Head of caudate nucleus (tissue), 42 donors: Measurements from ENCODE around the gene JRKL.

Experiments
- DNase-seq, 42 donors: peaks; one replicate each; pipeline versions ENCODE4 v3.0.0 to v3.0.0-alpha.2; 2020 to 2021; ENCODE audit warnings: mixed read lengths in 7 of 42
- intact Hi-C: fragments of 100-400 bp; cut with DNase I; formaldehyde crosslinking; loops from one replicate; pipeline ENCODE4 v1.15.0; 2022

The JRKL gene

DNA sequence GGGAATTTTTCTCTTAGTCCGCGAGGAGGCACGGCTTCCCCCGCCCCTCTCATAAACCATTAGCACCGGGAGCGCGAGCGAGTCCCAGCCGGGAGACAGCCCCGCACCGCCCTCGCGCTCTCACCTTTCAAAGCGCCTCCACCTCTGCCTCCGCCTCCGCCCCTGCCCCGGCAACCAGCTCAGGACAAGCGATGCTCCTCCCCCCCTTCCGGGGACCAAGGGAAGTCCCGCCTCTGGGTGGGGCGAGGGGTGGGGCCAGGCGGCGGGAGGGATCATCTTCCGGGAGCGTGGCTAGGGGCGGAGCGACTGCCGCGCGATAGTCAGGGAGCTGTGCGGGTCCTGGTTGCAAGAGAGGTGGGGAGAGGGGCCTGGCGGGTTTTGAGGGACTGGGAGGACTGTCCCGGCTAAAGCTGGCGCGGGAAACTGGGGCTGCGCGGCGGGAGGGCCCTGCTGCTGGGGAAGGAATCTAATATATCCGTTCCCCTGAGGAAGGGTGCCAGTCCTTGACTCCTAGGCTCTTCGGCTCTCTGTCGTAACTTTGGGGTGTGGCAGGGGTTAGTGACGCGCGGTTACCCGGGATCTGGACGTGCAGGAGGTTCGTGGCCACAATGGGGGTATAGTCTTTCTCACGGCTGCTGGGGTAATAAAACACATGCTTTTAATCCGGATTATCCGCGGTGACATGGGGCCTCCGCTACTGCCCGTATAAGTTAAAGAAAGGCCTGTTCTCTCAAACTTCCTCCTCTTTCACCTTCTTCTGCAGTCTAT is at the start of gene JRKL, which contains the start of gene CCDC82:
Gene JRKL (plus strand): TSS at position 294 of the 768 bp plus-strand sequence. CDS start 637 bp downstream, outside the sequence.
Gene CCDC82 (minus strand): TSS at position 193 of the 768 bp plus-strand sequence. CDS start 5,165 bp downstream, outside the sequence.
- intact Hi-C loops = loop anchor here (10.0 kb wide), 1 partner anchor 555 kb away; no protein-coding TSS in a partner anchor
- peak; percentile 91 to 99 (median 98) for DNase-seq

DNA sequence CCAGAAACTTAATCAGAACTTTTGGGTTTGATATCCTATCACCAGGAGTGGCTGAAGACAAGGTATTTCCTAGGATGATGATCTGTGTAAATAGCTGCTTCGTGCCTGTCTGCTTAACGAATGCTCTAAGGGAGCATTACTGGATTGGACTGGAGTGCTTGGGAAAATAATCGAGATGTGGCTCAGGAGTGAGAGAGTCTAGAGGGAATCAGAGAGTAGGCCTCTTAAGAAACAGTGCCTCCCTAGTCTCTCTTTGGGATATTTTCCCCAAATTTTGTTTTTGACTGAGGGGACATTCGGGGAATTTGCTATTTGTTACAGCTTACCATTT is 49.3 kb upstream of the JRKL start:
- intact Hi-C loops = loop anchor here (5.0 kb wide), 2 partner anchors 98 to 288 kb away; no protein-coding TSS in a partner anchor

DNA sequence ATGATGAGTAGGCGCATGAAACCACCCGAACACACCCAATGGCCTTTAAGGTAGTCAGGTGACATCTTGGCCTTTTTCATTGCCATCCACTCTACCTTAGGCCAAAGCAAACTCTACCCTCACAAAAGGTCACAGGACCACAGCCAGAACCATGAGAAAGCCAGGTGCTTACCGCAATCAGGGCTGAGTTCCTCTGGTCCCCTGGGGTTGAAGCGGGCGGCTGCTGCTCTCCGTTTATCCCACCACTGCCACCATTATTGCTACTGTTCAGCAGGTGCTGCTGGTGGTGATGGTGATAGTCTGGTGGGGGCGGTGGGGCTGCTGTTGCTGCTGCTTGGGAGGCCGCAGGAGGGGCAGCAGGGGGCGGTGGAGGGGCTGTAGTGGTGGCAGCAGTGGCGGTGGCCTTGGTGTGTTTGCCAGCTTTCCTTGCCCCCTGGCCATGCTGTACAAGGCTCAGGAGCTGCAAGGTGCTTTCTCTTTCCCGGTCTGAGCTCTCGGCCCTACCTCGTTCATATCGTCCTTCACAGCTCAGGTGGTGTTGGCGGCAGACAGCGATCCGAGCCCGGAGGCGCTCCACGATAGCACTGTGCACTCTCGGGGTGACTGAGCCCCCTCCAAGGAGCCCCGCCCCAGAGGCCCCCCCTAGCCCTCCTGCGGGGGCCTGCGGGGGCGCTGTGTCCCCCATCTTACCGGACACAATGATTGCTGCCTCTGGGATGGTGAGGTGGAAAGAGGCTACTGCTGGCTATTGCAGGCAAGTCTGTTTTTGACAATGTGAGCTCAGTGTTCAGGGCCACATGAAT is 48.4 kb upstream of the JRKL start:
- intact Hi-C loops = loop anchor here (5.0 kb wide), 2 partner anchors 99 to 289 kb away; no protein-coding TSS in a partner anchor
- DNase-seq = peak in 39 of 42 donors; percentile 21 to 77 (median 53)

More for the DNA sequence above, 49.3 kb upstream of the JRKL start:
- no peak for DNase-seq

DNA sequence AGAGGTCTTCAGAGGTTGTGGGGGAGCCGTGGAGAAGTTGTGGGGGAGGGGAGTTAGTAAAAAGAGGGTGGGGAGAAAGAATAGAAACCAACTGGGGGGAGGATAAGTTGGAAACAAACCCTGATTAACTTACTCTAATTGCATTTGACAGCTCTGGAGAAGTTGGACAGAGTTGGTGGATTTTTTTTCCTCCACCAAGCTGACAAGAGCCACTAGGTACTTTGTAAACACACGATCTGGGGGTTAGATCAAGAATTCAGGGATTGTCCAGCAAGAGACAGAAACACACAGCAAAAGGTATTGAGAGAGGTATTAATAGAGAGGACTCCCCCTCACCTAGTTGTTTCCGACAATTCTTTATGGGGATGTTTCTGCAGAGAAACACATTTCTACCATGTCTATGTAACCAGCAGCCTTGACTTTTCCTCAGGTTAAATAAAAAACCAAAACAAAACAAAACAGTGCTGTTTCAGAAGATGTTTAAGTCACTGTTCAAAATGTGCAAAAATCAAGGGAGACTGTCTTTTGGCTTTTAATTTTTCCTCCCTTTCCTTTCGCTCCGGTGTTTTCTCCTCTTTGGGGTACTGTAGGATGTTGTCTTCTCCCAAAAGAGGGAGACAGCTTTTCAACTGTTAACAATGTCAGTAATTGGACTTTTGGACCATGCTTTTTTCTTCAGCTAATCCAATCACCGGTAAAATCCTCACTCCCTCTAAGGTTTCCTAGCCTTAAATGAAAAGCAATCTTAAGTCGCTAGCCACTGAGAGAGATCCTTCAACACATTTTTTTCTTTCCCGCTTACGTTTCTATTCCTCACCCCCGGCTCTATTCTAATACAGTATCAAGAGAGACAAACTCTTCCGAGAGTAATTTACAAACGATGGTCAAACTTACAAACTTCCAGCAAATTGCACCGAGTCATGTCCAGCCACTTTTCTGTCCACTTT is 47.5 kb upstream of the JRKL start:
- intact Hi-C loops = loop anchor here (5.0 kb wide), 2 partner anchors 100 to 290 kb away; no protein-coding TSS in a partner anchor
- DNase-seq = peak in 1 of 42 donors; percentile 1

DNA sequence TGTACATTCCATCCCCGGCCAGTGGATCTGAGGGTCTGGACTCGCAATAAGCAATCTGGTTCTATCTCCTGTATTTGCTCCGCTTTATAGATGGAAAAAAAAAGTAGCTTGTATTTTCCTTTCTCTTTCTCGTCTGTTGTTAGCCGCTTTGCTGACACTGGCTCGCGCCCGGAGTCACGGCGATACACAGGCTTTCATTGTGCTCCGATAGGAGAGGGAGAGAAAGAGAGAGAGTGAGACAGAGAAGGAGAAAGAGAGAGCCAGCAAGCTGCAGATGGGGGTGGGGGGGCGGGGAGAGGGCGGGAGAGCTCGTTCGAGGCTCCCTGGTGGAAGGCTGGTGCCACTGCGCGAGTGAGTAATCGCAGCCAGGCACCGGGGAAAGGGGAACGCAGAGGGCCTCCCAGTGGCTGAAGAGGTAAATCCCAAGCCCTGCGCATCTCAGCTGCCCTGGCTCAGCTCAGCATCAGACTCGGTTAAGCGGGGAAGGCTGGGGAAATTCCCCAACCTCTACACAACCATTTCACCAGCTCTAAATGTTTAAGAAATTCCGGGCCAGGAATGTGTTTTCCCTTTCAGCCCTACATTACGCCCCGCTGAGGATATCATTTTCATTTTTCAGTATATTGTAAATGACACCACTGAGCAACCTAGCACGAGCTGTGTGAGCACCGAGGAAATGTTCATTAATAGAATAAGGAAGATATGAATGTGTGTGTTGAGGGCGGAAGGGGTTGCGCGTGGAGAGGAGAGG is 46.7 kb upstream of the JRKL start, which contains the start of gene MAML2:
Gene MAML2 (minus strand): TSS at position 235 of the 751 bp plus-strand sequence. CDS start 1,300 bp downstream, outside the sequence.
- intact Hi-C loops = loop anchor here (5.0 kb wide), 2 partner anchors 101 to 291 kb away; no protein-coding TSS in a partner anchor
- DNase-seq = peak; percentile 87 to 99 (median 95)

DNA sequence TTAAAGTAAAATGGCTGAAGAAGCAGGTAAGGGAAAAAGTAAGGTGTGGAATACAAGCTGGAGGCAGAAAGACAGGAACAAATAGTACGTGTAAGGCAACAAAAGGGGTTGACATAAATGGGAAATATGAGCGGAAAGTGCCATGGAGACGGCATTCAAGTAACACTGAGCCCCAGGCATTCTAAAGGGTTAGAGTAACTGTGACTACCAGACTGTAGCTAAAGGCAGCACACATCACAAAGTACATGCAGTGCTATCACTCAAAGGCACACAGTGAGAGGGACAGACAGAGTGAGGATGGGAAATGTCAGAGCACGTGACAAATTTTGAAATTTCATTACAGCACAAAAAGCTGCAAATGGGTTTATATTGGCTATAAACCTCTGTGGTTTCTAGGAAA is 33.0 kb upstream of the JRKL start:
- DNase-seq = no peak
- intact Hi-C loops = no loop called here

DNA sequence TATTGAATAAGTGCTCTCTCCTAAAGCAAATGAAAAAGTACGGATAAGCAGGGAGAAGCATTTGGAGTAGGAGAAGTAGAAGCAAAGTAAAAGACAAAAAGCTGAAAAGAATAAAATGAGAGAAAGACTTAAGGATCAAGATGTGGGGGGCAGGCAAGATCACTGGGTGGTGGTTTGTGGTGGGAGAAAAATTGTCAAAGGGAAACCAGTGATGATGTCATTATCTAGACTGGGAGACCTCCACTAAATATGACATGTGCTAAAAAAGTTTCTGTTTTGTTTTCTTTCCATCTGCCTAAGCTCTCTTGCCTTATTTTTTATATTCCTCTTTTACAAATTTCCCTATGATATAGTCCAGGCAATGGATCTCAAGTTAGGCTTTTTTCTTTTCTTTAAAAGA is 32.0 kb upstream of the JRKL start:
- intact Hi-C loops = no loop called here
- DNase-seq = no peak

DNA sequence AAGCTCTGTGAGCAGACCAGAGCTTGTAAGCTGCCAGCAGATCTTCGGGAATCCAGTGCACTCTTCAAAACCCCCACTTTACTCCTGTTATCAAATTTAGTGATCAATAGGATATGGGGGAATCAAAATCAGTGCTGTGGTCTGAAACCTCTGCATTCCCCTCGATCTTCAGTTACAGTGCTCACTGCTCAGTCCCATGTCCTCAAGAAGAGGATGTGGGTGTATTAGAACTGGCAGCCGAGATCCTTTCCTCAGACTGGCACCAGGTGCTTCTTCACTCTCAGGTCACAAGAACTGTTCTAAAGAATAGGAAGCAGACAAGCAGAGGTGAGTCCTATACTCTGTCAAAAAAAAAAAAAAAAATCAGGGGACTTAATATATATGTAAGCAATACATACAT is 31.5 kb upstream of the JRKL start:
- DNase-seq = no peak
- intact Hi-C loops = no loop called here

DNA sequence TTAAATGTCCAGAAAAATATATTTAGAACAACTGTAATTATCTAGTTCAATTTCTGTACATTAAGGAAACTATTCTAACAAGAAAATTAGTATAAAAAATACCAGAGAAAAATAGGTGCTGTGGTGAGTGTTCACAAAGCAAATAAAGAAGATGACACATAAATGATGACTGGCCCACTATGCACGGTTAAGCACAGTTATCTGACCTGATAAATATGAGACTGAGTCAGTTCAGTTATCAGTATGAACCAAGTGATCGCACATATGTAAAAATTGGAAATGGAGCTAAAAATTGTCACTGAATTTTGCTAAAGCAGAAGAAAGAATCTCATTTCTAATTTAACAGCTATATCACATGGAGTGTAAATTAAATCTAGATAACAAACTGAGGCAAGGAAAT is 28.0 kb upstream of the JRKL start:
- no peak for DNase-seq
- intact Hi-C loops = no loop called here

DNA sequence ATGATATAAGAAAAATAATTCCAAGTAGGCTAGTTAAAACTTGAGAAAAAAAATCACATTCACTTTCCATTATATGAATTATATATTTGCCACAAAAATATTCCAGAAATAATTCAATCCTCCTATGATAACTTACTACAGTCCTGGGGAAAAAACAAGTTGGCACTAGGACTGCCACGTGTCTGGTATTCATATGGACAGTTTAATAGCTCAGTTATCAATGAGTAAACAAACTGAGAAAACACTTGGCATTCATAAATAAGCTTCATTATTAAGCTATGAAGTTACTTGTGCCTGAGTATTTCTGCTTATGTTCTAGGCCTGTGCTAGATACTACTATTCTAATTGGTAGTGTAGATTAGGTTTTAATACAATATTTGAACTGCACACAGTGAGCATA is 24.3 kb upstream of the JRKL start:
- DNase-seq = no peak
- intact Hi-C loops = no loop called here

DNA sequence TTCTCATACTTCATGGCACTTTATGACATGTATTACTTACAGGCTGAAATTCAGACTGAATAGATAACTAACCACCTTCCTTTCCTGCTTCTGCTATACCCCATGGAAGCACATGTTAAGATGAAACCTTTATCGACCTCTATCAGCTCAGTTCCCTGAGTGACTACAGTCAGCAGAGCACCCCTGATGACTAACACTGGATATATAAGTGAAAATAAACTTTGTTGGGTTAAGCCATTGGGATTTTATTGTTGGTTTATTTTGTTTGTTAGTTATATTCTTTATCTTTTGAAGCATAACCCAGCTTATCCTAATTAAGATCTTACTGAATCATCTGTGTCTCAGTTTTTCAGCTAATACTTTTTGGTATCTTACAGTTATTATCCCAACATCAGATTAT is 23.8 kb upstream of the JRKL start:
- intact Hi-C loops = no loop called here
- DNase-seq = no peak

DNA sequence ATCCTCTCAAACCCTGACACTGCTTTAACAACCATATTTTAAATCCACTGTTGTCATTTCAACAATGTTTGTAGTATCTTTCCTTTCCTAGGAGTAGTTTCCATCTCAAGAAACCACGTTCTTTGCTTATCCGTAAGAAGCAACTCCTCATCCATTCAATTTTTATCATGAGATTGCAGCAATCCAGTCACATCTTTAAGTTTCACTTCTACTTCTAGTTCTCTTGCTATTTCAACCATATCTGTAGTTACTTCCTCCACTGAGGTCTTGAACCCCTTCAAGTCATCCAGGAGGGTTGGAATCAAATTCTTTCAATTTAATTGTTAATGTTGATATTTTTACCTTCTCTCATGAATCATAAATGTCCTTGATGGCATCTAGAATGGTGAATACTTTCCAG is 22.5 kb upstream of the JRKL start:
- DNase-seq = no peak
- intact Hi-C loops = no loop called here

DNA sequence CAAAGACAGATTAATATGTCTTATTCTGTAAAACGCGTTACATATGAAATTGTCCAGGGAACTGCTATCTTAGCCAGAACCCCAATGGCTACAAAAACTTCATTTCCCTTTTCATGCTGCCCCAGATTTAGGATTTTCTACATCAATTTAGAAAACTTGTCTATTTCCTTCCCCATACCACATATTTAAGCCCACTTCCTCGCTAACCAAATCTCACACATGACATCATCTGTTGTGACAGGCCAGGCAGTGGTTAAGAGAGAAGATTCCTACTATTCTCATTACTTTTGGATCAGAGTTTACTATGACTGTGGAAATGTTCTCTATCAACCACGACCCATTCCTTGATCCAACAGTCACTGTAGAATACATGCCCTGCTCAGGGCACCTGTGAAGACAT is 16.0 kb upstream of the JRKL start:
- intact Hi-C loops = no loop called here

DNA sequence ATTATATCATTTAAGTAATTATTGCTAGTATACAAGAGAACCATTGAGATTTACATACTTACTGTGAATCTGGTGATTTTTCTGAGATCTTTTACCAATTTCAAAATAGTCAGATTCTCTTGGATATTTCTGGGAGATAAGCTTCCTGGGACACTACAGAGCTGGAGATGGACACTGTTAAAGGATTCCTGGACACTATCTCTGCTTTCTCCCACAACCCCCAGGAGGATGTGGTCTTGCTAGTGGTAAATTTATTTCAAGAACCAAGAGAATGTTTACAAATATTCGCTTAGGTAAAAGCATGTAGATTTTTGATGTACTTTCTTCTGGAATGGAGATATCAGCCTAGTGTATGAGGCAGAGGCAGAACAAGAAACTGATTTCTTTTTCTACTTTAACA is 13.0 kb upstream of the JRKL start:
- no peak for DNase-seq
- intact Hi-C loops = no loop called here

More for the DNA sequence above, 16.0 kb upstream of the JRKL start:
- no peak for DNase-seq

DNA sequence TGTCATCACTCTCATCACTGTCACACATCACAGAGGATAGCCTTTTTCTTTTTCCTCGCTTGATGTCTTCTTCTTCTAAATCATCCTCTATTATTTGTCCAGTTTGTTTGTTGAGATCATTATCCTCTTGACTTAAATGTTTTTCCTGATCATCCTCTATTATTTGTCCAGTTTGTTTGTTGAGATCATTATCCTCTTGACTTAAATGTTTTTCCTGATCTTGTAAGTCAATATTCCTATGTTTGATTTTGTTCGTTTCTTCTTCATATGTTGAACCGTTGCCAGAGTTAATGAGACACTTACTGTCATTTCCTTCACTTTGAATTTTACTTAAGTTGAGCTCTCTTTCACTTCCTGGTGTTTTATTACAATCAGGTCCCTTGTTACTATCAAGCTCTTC is 5.7 kb upstream of the JRKL start:
- no peak for DNase-seq
- intact Hi-C loops = no loop called here

DNA sequence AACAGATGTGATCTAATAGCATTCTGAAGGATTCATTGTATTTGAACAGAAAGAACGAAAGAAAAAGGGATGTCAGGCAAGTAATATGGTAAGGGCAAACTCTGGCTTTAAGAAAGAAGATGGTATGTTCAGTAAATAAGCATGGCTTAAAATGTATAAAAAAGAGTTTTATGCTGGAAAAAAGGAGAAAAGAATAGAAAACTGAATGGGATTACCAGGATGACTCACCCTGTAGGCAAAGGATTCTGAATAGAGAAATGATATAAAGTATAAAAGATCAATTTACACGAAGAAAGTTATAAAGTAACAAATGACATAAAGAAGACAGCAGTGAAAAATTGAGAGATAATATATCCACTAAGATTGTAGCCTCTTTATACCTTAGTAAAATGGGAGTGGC is 4.6 kb upstream of the JRKL start:
- intact Hi-C loops = no loop called here
- DNase-seq = no peak

DNA sequence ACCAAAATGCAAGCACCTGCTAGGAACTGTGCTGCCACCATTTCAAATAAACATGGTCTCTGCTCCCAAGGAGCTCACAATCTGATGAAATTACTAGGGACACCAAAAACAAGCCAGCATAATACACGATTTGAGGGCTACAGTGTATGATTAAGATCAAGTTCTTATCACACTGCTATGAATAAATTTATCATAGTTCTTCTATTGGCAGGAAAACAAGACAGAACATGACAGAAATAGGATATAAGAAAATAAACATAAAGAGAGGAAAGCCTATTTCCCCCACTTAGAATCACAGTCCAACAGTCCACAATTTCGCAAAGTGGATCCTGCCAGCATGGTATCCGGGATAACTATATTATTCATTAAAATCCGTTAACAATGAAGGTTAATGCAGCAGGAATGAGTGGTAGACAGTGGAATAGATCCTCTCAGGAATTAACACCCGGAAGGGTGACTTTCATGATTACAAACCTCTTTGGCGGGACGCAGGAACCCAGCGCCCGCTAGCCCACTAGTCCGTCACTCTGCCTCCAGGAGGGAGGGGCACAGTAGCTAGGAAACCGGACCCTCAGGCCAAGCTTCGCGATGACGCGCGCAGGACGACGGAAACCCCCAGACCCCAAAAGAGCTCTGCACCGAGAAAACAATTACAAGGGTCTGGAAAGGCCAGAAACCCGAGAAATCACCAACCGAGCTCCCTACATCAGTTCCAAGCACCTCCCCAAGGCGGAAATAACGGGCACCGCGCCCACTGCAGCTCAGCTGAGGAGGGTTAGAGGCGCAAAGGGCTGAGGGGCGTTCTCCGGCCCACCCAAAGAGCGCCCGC is 708 bp upstream of the JRKL start:
- intact Hi-C loops = no loop called here
- peak in 4 of 42 donors; percentile 4 to 52 (median 28) for DNase-seq
